Activated CD4-positive, CD25-positive, alpha-beta regulatory T cell treated with anti-CD3 and anti-CD28 coated beads, Interleukin-2, amount 50 U/mL, for 16 hours (primary cell): ENCODE results near the gene PELI2.

Experiments
- DNase-seq: peaks from one replicate; pipeline ENCODE4 v3.0.0-alpha.2; 2020; ENCODE audit warnings: low read depth, low spot score

The PELI2 gene

DNA sequence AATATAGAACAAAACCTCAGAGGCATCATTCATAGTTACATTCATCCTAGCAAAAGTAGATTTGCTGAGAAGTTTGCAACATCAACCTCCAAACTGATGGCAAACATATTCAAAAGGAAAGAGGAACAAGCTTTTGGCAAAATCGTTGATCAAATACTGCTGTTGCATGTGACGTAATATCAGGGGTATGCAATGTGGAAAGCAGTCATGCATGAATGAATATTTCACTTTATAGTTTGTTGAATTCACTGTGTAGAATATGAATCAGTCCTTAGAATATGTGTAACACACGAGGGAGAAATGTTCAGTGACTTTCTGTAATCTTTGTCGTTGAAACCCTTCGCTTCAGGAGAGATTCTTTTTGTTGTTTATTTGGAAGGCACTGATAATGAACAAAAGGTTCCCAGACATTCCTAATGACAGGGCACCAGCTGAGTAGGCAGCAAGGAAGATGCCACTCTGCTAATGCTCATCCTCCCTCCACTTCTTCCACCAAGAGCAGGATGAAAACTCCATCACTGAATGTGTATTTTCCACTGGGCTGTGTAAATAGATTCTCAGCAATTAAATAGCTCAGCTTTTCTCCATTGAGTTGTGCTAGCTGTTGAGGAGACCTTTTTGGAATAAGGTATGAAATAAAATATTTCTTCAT, 126.1 kb downstream of the PELI2 start:
- no peak for DNase-seq

DNA sequence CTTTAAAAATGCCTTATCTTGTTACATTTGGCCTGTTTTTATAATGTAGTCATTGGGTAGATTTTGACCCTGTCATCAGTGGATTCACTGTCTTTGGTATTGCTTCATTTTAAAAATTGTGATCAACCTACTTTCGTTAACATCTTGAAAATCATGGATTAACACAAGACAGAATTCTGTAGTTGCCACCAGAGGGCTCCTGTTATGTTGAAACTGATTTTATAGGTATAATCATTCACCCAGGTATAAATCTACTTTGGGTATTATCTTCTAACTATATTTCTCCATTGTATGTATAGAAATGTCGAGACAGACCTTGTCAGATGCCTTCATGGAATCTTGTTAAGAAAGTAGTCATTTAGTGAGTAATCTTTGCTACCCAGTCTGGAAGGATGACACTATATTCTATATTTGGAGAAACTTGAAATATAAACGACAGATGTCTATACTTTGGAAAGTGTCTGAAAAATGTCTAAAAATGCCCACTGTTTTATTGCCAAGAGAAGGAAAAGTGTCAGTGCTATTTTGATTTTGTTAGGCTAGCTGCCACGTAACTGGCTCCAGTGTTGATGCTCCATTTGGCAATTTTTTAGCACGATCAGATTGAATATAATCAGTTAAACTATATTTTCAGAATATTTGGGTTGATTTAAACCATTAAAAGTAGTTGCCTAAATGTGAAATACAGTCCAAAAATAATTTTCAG, 129.4 kb downstream of the PELI2 start:
- no peak for DNase-seq

DNA sequence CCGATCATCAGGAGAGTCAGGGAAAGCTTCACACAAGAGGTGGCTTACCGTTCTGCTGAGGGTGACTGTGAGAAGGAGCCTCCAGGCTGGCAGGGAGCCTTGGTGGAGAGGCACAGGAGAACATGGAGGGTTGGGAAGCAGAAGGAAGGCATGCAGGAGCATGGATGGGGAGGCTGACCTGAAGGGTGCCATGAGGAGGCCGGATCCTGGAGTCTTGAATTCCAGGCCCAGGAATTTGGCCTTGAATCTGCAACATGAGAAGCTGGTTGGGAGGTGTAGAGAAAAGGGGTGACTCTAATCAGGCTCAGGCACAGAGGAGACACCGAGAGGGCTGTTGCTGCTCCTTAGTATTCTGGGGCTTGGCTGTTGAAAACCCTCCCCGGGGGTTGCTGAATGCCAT, 130.2 kb downstream of the PELI2 start:
- DNase-seq: no peak

DNA sequence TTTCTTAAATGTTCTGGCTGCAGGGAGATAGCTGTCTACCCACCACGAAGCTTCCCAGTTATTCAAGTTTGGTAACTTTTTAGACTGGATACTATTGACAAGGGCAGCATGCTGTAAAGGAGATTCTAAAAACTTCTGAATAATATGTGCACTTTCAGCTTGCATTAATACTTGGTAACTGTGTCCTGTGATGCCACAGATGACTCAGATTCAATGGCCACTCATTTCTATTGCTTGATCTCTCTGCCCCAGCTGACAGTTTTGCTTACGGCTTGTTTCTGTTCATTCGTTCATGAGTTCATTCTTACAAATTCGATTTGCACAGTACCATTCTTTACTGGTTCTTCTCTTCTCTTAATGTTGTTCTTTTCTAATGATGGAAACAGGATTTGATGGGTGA, 142.8 kb downstream of the PELI2 start:
- no peak for DNase-seq

DNA sequence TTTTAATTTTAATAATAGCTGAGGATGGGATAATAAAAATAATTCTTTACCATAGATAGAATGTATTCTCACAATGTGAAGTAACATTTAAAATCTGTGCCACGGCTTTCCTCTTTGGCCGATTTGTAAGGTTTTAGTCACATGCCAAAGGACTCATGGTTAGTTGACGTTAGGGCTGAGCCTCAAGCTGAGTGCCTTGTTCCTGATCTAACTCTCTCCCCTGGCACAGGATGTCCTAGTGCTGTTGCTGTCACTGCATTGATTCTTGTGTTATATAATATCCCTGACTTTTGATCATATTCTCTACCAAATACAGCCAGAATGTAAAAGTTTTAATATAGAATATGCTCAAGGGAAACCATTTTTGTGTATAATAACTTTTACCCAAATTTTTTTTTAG, 144.3 kb downstream of the PELI2 start:
- DNase-seq: no peak

DNA sequence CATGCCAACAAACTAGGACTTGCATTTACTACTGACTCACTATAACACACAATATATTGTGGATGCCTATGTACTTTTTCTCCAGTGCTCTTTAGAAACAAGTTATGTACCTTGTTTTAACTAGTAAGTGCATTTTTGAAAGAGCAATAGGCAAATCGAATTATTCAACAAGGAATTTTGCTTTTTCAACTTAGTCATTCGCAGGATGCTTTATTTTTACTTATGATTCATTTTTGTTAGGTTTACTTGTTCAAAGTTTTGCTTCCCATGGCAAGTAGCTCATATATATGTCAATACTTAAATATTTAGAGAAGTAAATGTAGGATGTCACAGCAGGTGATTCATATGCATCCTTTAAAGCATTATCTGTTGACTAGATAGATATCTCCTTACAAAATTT, 149.8 kb downstream of the PELI2 start:
- no peak for DNase-seq

DNA sequence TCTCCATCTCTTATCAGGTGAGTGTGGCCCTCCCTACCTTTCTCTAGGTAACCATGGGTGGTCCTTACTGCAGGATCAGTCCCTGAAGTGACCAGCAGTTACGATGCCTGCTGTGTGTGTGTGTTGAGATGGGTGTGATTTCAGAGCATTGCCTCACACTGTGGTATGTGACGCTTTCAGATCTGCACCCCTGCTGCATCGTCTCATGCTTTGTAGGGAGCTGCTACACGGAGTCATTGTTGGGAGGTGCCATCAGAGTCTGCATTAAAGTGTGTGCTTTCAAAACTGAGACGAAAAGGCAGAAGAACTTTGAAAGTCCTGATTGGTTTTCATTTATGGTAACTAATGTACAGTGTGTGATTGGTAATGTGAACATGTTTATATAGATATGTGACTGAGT, 150.5 kb downstream of the PELI2 start:
- no peak for DNase-seq

DNA sequence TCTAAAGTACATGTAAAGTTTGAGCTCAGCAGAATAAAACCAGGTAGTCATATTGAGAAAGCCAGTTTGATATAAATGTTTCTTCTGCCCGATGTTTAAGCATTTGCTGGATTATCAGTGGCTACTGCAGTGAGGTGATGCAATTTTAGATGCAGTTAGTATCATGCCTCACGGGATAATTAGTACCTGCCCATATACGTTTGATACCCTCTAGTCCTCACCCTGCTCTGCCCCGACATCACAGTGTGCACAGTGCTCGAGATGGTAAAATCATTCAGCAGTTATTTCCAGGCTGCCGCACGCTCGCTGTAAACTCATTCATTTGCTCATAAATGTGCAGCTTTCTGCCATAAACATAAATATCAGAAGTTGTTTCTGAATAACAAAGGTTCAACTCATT, 152.7 kb downstream of the PELI2 start:
- DNase-seq: no peak

DNA sequence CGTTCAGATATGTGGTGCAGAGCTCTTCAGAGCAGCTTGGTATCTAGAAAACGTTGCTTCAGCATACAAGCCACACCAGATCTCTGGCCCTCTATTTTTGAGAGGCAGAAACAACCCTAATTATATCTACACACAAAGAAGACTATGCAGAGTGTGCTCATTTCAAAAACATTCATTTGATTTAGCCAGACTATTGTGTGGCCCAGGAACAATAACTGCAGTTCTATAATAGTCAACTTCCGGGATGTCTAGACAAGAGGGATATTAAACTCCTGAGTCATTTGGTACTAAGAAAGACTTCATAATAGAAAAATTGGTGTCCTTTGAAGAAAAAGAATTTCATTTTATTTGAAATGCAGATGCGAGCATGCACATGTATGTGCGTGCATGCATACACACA, 153.8 kb downstream of the PELI2 start:
- DNase-seq: no peak

DNA sequence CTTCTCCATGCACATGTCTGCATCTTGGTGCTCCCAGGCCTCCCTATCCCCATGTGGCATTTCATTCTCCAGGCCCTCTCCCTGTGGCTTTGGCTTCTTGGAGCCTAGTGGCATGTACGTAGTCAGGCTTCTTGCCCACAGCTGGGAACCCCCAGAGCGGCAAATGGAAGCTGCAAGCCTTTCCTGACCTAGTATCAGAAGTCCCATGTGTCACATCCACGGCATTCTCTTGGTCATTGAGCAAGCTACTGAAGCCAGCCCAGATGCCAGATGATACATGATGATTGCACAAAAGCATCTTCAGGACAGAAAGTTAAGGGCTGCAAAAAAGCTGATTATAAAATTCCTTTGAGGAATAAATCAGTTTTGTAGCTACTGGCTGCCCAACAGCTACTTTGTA, 154.9 kb downstream of the PELI2 start:
- DNase-seq: no peak

DNA sequence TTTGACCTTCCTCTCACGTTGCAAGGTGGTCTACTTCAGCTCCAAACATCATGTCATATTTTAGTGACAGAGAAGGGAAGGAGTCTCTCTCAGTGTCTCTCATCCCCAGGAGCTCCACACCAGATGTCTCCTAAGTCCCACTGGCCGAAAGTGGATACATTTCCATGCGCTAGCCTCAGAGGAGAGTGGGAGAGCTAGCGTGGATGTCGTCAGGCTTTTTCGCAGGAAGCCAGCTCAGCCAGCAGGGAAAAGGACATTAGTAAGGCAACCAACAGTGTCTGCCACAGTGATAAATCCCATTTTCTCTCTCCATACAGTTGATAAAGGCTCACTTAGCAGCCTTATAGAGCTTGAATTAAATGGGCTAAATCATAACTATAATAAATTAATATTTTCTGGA, 155.7 kb downstream of the PELI2 start:
- DNase-seq: no peak

DNA sequence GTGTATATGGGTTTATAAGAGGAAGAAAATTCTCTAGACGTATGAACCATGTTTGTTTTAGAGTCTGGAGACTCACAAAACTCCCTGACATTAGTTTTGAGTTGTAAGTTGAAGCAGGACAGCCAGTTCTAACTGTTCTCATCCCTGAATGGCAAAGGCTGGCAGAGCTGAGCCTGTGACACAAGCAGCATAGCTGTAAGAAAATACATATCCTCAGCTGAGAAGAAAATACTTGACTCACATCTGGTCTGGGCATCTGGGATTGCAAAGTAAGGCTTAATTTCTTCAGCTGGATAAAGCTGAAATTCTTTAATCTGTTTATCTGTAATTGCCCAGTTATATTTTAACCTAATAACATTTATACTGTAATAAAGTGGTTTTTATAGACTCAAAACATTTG, 156.3 kb downstream of the PELI2 start:
- DNase-seq: no peak

DNA sequence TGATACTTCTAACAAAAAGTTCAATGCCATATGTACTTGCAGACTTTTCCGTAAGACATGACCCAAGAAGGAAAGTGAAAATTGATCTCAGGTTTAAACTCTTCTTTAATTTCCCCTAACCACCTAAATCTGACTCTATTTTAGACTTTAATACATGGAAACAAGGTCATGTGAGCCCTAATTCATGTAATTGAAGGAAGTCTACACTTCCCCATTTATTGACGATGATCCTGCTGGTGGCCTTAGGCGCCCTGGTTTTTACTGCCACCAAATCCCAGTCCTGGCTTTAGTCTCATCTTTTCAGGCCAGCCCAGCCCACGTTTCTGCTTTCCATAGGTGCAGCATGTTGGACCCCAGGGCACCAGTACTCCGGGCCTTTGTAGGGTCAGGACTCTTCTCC, 157.9 kb downstream of the PELI2 start:
- no peak for DNase-seq

DNA sequence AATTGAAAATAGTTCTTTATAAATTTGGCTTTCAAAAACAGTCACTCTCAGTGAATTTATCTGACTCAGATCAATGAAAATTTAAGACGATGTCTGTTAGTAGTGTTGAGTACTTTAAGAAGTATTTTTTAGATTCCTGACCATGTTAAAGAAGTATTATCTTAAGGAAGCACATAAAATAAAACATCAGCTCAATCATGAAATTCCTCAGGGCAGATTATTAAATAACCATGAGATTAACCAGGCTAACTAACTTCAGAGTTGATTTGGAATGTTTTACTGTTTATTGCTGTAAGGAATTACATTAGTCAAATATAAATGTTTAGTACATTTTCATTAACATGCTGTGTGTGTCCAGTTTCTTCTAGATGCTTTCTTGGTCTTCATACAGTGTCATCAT, 160.2 kb downstream of the PELI2 start:
- DNase-seq: no peak

DNA sequence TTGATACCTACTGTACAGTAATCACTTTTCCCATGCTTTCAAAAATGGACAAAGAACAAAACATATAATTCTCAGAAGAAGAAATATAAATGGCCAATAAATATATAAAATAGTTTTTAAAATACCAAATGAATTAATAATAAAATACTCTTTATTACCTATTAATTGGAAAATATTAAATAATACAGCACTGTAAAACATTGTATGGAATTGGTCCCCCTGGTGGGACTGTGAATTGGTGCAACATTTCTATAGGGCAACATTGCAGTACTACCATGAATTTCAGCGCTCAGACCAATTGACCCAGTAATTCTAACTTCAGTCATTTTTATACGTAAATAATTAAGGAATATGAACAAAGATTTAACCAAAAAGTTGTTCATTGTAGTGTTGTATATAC, 162.6 kb downstream of the PELI2 start:
- DNase-seq: no peak

DNA sequence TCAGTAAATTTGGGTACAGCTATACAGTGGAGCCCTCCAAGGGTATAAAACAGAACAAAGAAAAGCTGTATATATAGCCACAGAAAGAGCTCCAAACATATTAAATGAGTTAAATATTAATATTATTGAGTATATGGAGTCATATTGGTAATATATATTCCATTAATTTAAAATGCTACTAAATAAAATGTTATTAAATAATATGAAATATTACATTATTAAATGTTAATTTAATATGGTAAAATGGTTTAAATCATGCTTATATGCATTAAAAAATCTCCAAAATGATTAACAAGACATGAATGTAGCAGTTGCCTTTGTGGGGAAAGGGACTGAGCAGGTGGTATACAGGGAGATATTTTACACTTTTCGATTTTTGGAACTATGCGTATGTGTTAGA, 164.0 kb downstream of the PELI2 start:
- no peak for DNase-seq

DNA sequence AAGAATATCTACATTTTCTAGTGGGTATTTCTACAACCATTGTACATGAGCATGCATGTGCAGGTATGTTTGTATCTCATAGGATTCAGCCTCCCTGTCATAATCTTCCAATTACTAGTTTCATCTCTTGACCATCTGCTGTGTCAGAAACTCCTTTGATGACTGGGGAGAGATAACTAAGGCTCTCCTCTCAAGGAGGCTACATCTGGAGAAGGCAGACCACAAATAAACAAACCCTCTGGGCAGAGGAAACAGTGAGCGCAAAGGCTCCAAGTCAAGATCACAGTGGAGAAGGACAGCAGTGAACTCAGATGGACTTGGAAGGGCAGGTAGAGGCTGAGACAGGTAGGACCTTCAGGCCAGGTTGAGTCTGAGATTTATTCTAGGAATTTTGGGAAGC, 166.4 kb downstream of the PELI2 start:
- no peak for DNase-seq

DNA sequence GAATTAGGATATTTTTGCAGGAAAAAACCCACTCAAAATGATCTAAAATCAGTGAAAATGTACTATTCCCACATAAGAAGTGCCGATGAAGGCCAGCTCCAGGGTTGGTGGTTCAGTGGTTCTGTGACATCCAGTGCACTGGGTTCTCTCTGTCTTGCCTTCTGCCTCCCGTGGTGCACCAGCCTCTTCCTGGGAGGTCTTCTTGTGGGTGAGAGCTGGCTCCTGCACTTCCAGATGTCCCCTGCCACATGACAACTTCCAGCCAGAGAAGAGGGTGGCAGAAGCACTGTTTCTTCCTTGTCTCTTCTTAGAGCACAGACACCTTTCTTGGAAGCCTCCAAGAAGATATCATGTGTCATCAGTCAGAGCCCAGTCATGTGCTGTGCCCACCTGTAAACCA, 170.9 kb downstream of the PELI2 start:
- DNase-seq: no peak

DNA sequence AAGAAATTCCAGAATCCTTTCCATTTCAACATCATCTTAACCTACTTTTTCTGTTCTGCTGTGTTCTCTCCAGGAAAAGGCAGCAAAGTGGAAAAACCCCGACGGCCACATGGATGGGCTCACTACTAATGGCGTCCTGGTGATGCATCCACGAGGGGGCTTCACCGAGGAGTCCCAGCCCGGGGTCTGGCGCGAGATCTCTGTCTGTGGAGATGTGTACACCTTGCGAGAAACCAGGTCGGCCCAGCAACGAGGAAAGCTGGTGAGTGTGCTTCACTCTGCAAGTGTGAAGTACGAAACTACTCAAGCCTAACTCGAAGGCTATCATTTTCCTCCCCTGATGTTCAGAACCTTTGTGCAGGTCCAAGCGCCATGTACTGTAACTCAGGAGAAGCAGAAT, 172.0 kb downstream of the PELI2 start:
- no peak for DNase-seq

DNA sequence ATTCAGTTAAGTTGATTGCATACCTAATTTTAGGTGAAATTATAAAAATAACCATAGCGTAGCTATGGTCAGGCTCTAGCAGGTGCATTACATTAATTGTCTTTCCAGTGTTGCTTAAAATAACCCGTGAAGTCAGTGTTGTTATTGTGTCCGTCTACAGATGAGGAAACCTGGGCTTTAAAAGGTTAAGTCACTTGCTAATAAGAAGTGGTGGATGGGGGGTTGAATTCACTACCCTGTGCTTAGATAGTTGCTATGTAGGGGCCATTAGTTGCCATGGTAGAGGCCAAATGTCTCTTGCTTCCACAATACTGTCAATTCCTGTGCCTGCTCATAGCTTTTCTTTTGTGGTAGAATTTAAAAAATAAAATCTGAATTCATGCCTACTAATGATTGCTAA, 174.8 kb downstream of the PELI2 start:
- DNase-seq: no peak

DNA sequence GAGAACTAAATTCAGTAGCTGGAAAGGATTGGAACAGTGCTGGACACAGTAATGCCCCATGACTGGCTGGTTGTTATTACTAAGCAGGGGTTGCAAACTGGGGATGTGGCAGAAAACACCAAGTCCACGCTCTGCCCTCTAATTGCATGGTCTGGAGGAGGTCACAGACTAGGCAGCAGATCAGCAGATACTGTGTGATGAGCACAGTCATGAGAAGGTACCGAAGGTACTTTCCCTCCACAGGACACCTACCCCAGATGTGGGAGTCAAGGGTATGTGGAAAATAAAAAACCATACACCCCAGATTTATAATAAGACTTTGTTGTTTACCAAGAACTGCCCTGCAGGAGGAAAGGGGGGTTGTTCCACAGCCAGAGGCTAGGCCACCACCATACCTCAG, 175.3 kb downstream of the PELI2 start:
- no peak for DNase-seq

DNA sequence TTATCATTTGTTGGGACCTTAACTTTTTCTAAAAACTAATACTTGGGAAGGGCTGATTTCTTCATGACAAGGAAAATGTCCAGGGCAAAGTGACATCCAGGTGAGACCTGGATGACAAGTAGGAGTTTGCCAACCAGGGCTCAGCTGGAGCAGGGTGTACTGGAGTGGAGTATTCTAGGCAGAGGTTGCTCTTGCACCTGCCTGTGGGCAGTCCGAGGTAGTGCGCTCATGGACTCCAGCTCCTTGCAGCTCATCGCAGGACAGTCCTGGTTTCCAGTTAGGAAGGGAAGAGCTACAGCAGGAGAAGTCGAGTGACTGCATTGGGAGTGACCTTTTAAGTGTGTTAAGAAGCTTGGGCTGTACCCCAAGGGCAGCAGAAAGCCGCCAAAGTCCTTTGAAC, 175.9 kb downstream of the PELI2 start:
- no peak for DNase-seq

DNA sequence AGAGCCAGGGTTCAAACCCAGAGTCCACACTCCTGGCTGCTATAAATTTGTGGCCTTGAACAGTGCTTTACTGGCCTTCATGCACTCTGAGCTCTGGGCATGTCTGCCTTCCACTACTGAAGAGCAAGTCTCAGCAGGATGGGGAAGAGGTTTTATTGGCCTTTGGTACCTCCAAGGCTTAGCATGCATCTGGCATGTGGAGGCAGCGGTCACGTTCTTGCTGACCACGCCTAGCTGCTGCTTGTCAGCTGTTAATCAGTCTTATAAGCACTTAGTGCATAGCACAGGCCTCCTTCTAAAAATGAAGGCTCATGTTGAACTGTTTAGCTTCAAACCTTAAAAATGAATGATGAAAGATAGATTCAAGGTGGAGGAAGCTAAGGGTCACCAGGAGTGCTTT, 177.5 kb downstream of the PELI2 start:
- no peak for DNase-seq

DNA sequence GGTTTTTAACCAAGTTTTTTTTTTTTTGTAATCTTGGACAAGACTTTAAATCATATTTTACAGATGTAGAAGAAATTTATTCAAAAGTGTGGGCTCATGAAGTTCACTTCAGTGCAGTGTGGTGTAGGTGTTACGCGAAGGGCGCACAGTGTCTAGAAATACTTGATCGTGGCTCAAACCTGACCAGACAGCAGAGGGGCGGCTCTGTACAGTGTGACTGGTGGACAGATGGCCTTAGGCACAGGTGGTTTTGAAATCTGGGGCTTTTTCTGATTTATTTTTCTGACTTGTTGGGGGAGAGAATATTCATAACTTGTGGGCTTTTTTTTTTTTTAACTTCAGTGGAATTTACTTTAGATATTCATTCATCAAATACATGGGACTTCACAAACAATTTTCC, 179.2 kb downstream of the PELI2 start:
- no peak for DNase-seq
